ENCODE measurements around the gene CIAO2B.
"Not testable (repeated sequence)": the region's sequence is repeated elsewhere in the genome, so short reads cannot be mapped to it uniquely, and the experiment has no call there.

The CIAO2B gene

DNA sequence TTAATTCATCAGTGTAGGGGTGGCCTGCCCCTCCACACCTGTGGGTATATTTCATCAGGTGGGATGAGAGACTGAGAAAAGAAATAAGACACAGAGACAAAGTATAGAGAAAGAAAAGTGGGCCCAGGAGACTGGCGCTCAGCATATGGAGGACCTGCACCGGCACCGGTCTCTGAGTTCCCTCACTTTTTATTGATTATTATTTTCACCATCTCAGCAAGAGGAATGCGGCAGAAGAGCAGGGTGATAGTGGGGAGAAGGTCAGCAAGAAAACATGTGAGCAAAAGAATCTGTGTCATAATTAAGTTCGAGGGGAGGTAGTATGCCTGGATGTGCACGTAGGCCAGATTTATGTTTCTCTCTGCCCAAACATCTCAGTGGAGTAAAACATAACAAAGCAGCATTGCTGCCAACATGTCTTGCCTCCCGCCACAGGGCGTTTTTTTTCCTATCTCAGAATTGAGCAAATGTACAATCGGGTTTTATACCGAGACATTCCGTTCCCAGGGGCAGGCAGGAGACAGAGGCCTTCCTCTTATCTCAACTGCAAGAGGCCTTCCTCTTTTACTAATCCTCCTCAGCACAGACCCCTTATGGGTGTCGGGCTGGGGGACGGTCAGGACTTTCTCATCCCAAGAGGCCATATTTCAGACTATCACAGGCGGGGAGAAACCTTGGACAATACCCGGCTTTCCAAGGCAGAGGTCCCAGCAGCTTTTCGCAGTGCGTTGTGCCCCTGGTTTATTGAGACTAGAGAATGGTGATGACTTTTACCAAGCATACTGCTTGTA lies 21.4 kb upstream of the CIAO2B start:
- not testable (repeated sequence) for DNase-seq

DNA sequence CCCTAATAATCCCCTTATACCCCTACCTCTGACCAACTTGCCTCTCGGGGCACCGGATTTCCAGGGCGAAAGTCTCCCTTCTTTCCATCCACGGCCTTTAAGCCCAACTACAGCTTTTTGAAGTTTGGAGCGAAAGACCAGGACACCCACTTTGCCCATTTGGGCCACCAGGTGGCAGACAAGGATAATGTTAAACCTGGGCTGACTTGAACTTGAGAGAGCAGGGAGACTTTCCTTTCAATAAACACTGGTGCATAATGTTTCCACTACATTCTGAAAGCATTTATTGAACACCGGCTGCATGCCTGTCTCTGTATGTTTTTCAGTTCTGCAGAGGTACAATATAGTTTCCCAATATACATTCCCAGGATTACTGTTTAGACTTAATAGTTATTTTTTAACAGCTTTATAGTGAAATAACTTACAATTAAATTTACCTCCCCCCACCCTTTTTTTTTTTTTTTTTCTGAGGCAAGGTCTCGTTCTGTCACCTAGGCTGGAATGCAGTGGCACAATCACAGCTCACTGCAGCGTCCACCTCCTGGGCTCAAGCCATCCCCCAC lies 20.0 kb upstream of the CIAO2B start:
- DNase-seq, result peak; percentile 71 to 72

DNA sequence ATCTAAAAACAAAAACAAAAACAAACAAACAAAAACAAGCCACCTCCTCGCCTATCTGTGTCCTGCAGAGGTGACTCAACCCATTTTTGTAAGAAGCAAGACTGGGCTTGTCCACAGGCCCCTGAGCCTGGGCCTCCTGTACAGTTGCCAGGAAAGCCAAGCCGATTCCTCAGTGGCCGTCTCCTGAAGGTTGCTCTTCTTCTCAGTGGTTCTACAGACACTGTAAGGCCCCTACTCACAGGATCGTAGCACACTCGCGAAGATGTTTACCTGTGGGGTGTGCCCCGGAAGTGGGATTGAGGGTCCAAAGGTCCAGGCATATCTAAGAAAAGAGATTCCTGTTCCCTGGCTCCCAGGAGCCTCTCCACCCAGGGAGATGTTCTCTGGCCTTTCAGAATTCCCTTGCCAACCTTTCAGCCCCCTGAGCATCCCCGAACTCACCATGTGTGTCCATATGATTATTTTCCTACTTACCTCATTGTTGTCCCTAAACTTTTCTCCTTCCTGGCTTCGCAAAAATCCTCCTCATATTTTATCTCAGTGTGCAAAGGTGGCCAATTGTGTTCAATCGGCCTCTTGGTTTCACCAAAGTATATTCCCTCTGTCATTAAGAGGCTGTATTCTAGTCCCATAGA lies 19.4 kb upstream of the CIAO2B start:
- DNase-seq, result no peak

DNA sequence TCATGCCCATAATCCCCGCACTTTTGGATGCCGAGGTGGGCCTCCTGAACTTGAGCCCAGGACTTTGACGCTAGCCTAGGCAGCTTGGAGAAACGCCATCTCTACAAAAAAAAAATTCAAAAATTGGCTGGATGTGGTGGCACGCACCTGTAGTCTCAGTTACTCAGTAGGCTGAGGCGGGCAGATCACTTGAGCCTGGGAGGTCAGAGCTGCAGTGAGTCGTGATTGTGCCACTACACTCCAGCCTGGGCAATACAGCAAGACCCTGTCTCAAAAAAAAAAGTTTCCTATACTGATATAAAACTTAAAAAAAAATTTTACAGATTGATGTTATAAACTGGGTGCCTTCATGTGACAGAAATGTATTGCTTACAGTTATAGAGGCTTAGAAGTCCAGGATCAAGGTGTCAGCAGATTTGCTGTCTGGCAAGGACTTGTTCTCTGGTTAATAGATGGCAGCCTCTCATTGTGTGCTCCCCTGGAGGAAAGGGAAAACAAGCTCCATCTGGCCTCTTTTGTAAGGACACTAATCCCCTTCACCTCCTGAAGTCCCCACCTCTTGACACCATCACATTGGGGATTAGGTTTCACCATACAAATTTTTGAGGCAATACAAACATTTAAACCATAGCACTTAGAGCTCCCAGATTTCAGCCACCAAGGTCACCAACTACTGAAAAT lies 18.4 kb upstream of the CIAO2B start:
- no peak for DNase-seq

DNA sequence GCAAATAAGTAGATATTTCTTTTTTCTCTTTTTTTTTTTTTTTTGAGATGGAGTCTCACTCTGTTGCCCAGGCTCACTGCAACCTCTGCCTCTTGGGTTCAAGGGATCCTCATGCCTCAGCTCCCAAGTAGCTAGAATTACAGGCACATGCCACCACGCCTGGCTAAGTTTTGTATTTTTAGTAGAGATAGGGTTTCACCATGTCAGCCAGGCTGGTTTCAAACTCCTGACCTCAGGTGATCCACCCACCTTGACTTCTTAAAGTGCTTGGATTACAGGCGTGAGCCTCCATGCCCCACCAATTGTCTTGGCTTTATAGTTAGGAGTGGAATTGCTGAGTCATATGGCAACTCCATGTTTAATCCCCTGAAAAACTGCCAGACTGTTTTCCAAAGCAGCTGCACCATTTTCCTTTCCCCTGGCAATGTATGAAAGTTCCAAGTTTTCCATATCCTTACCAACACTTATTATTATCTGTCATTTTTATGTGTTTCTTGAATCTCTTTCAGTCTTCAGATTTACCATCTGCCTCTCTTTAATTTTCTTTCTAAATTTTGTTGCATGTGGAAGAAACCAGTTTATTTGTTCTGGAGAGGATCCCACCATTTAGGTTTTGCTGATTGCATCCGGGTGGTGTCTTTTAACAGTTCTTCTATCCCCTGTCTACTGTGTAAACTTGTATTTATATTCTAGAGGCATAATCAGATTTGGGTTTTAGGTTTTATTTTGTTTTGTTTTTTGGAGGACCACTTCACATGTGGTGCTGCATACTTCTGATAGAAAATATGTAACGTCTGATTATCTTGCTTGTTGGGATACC lies 17.0 kb upstream of the CIAO2B start:
- DNase-seq, result no peak

DNA sequence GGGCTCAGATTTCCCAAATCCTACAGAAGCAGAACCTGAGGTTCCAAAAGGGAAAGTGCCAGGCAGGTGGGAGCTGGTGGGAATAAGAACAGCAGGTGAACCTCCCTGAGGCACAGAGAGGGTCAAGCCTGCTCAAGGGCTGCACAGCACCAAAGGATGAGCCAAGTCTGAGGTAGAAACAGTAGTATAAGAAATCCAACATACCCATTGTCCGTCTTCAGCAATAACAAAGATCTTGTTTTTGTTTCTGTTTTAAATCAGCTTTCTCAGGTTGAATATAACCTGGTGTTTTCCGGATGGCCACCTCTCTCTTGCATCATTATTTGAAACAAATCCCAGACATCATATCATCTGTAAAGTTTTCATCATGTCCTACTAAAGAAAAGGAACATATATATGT lies 16.2 kb upstream of the CIAO2B start:
- no peak for DNase-seq

DNA sequence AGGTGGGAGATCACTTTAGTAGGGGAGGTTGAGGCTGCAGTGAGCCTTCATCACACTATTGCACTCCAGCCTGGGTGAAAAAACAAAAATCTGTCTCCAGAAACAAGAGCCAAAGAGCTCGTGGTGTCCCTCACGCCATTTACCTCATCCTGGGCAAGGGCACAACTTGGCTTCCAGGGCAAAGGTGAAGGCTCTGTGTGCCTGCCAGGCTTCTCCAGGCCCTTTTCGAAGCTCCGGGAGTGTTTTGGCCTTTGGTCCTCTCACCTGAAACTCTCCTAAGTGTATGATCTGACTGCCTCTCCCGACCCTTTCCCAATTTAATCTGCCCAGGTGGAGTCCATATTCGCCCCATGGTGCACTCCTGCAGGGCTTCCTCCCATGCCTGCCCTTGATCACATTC lies 15.3 kb upstream of the CIAO2B start:
- DNase-seq, result no peak

DNA sequence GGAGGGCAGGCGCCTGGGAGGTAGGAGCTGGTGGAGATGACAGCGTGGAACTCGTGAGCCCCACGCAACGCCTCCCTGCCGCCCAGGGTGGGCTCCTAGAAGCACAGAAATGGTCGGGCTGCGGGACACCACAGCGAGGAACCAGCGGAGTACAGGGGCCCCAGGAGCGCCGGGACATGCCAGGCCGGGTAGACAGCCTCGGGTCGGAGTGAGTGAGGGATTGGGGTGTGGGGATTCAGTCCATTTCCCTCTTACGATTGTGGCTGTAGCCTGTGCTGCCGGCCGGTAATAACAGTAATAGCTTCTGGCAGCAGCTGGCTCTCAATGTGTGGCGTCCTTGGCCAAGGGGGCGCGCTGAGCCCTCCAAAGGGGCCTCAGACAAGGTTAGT lies 14.6 kb upstream of the CIAO2B start:
- DNase-seq, result no peak

DNA sequence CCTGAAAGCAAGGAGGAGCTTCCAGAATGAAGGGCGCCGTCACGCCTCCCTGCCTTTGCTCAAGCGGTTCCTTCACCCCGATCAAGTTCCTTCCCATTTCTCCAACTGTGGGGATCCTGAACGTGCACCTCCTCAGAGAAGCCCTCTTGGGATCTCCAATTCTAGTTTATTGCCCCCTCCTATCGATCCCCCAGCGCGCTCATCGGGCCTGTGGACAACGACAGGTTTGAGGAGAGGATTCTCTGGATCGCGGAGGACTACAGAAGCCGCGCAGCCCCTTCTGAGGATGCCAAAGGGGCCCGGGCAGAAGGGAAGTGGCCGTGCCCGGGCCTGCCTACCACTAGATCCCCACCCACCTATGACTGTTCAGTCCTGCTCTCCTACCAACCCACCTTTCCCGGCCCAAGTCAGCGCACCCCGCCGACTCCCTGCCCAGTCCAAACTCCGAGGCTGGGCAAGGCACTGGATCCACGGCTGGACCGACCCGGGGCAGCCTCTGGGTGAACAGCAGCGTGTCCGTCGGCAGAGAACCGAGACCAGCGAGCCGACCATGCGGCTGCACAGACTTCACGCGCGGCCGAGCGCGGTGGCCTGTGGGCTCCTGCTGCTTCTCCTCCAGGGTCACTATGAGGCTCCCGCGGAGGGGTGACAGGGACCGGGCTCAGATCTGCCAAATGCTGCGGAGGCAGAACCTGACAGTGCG lies 14.1 kb upstream of the CIAO2B start:
- no peak for DNase-seq

DNA sequence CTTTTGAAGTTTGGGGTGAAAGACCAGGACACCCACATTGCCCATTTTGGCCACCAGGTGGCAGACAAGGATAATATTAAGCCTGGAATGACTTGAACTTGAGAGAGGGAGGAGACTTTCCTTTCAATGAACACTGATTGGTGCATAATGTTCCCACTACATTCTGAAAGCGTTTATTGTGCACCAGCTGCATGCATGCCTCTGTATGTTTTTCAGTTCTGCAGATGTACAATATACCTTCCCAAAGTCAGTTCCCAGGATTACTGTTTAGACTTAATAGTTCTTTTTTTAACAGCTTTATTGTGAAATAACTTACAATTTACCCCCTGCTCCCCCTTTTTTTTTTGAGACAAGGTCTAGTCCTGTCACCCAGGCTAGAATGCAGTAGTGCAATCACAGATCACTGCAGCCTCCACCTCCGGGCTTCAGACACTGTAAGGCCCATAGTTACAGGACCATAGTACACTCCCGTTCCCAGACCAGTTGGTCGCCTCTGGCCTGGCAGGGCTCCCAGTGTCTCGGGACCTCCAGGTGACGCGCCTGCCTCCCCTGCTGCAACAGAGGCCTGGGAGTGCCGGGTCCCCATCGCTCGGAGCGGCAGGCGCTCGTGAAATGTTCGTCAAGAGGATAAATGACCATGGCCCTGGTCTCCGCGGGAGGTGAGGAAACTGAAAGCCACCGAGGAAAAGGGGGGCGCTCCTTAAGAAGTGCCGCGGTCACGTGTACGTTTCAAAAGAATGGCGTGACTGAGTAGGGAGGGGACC lies 13.3 kb upstream of the CIAO2B start:
- peak; percentile 75 to 76 for DNase-seq

DNA sequence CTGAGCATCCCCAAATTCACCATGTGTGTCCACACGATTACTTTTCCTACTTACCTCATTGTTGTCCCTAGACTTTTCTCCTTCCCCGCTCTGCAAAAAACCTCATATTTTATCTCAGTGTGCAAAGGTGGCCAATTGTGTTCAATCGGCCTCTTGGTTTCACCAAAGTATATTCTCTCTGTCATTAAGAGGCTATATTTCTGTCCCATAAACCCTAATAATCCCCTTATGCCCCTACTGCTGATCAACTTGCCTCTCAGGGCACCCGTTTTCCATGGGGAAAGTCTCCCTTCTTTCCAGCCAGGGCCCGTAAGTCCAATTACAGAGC lies 12.7 kb upstream of the CIAO2B start:
- DNase-seq, result no peak

DNA sequence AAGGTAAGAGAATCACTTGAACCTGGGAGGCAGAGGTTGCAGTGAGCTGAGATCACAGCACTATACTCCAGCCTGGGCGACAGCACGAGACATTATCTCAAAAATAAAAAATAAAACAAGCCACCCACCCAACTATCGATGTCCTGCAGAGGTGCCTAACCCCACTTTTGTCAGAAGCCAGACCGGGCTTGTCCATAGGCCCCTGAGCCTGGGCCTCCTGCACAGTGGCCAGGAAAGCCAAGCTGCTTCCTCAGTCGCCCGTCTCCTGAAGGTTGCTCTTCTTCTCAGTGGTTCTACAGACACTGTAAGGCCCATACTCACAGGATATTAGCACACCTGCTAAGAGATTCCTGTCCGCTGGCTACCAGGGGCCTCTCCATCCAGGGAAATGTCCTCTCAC lies 12.3 kb upstream of the CIAO2B start:
- DNase-seq, result no peak

DNA sequence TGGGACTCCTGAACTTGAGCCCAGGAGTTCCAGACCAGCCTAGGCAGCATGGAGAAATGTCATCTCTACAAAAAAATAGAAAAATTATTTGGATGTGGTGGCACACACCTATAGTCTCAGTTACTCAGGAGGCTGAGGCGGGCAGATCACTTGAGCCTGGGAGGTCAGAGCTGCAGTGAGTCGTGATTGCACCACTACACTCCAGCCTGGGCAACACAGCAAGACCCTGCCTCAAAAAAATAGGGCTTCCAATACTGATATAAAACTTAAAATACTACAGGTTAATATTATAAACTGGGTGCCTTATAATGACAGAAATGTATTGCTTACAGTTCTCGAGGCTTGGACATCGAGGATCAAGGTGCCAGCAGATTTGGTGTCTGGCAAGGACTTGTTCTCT lies 11.7 kb upstream of the CIAO2B start:
- no peak for DNase-seq

DNA sequence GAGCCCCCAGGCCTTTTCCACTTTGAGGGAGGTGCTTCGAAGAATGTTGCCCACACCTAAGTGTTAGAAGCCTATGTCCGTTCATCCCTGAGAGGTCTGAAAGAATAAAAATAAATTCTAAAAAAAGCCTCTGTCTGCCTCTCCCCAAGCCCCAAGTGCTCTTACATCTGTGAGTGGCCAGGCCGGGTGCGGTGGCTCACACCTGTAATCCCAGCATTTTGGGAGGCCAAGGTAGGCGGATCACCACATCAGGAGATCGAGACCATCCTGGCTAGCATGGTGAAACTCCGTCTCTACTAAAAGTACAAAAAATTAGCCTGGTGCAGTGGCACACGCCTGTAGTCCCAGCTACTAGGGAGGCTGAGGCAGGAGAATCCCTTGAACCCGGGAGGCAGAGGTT lies 10.8 kb upstream of the CIAO2B start:
- DNase-seq, result not testable (repeated sequence)

DNA sequence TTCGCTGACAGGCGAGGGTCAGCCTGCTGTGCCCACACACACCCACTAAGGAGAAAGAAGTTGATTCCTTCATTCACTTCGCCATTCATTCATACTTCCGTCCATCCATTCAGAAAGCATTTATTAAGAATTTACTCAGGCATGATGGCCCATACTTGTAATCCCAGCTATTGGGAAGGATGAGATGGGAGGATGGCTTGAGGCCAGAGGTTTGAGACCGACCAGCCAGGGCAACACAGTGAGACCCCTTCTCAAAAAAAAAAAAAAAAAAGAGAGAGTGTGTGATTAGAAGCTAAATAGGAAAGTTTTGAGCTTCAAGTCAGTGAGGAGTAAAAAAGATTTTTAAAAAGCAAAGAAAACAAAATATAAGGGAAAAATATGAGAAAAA lies 9.8 kb upstream of the CIAO2B start:
- DNase-seq, result no peak

DNA sequence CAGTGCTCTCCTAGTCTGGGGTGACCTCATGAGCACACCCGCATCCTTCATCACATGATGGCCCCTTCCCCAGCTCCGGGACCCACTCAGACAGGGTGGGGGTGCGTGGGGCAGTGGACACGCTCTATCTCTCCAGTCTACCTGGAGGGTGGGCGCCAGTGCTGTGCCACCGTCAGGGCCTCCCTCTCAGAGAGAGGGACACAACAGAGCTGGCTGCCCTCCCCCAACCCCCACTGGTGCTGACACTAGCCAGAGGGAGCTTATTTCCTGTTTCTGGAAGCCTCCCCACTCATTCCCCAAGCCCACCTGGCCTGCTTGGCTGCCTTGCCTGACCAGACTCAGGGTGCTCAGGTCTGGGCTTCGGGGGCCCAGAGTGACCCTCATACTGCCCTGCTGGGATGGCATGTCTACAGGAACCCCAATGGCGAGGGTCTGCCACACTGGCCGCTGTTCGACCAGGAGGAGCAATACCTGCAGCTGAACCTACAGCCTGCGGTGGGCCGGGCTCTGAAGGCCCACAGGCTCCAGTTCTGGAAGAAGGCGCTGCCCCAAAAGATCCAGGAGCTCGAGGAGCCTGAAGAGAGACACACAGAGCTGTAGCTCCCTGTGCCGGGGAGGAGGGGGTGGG lies 9.3 kb upstream of the CIAO2B start:
- no peak for DNase-seq

DNA sequence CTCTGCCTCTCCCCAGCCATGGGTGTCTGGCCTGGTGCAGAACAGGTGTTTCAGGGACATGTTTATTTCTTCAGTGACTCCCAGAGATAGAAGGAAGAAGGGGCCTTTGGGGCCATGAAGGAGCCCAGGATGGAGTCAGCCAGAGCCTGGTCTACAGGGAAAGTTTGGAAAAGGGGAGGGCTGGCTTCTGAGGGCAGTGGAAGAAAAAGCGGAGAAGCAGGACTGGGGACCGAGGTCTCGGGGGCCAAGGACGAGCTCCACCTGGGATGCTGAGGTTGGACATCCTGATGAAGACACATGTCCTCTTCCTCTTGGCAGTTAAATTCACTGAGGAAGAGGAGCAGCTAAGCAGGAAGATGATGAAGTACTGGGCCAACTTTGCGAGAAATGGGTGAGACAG lies 8.8 kb upstream of the CIAO2B start:
- DNase-seq, result no peak

DNA sequence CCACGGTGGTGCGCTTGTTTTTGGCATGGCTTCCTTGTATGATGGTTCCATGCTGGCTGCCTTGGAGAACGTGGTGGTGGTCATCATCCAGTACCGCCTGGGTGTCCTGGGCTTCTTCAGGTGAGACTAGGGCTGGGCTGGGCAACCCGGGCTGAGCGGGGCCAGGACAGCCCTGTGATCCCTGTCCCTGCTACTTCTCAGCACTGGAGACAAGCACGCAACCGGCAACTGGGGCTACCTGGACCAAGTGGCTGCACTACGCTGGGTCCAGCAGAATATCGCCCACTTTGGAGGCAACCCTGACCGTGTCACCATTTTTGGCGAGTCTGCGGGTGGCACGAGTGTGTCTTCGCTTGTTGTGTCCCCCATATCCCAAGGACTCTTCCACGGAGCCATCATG lies 6.0 kb upstream of the CIAO2B start:
- DNase-seq, result no peak

DNA sequence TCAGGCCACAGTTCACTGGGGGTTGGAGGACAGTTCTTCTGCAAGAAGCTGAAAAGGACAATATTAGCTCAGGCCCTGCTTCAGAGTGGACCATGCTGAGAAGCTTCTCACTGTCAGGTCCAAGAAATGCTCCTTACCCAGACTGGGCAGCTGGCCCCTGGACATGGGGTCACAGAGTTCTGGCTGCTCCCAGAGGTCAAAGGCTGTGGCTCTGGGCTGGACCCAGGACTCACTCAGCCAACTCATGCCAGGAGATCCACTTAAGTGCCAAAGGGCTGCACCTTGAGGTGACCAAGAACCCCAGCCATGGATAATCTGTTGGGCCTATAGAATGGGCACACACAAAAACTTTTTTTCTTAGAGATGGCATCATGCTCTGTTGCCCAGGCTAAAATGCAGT lies 5.2 kb upstream of the CIAO2B start:
- no peak for DNase-seq

DNA sequence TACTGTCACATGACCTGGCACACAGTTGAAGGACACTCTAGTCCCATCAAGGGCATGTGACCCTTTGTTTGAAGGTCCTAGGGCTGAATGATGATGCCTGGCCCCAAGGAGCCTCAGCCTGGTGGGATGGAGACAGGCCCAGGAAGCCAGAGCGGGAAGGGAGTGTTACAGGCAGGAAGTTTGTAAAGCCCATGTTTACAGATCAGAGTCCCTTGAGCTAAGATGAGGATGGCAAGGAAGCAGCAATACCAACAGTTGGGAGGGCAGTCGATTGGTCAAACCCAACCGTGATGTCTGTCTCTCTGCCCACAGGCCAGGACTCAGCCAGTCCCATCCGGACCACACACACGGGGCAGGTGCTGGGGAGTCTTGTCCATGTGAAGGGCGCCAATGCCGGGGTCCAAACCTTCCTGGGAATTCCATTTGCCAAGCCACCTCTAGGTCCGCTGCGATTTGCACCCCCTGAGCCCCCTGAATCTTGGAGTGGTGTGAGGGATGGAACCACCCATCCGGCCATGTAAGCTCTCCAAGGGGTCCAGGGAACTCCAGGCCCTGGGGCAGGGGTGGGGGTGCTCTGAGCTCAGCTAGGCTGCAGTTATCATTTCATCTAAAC lies 3.6 kb upstream of the CIAO2B start:
- no peak for DNase-seq
